Measurements from ENCODE around the gene INPP4B. TPM values are rescaled to one million over a fixed set of nuclear protein-coding genes. Genes with fewer than 3 reads are reported as not detected.
"Not testable (repeated sequence)": the region's sequence is repeated elsewhere in the genome, so short reads cannot be mapped to it uniquely, and the experiment has no call there.

Gene INPP4B
- total and polyA plus RNA-seq, 3 experiments from 2014 or later = 50.3 to 52.6 (median 52.6) TPM

- peak overlapping the region; percentile 52 to 88 (median 66) for H3K4me3 Mint-ChIP-seq
- POLR2A ChIA-PET = interaction anchor here (1.2 kb wide), 1 partner anchor 29 kb away, joined by 3 read pairs; no protein-coding TSS in a partner anchor
These were observed 448.6 kb downstream of the INPP4B start for GRCh38 chr4:142397364-142397991.

GRCh38 chr4:142396279-142396678, 449.8 kb downstream of the INPP4B start:
- peaks cover 72 to 93% (median 89%) of the 10 kb centered on the region in 3 donors for H3K4me1 Mint-ChIP-seq
- POLR2A ChIA-PET = no interaction called here
- CTCF ChIA-PET = no interaction called here
- peak overlapping the region in 7 of 8 donors; percentile 19 to 94 (median 79) for H3K27ac Mint-ChIP-seq
- peaks cover 16 to 22% (median 20%) of the 10 kb centered on the region in 3 donors for H3K36me3 Mint-ChIP-seq
- H3K27me3 Mint-ChIP-seq = no peaks in the 10 kb centered on the region
- H3K36me3 ChIP-seq (ENCODE audit: insufficient read depth, low read length) = no peaks in the 10 kb centered on the region
- no peak for DNase-seq
- H3K9me3 Mint-ChIP-seq = no peaks in the 10 kb centered on the region
- no peaks in the 10 kb centered on the region for H3K27me3 ChIP-seq (ENCODE audit: insufficient read depth, low read length, poor library complexity, severe bottlenecking)
- H3K9me3 ChIP-seq (ENCODE audit: low read length) = no peaks in the 10 kb centered on the region
- peak overlapping the region; percentile 5 for H3K4me3 ChIP-seq (ENCODE audit: low read length)
- H3K4me3 Mint-ChIP-seq = peak overlapping the region; percentile 52 to 88 (median 66)
- peaks cover 72% of the 10 kb centered on the region for H3K4me1 ChIP-seq (ENCODE audit: insufficient read depth, low read length)
- H3K27ac ChIP-seq (ENCODE audit: low read depth, low read length) = no peak overlapping the region

More at GRCh38 chr4:142397364-142397991, 448.6 kb downstream of the INPP4B start:
- H3K9me3 Mint-ChIP-seq; H3K27me3 ChIP-seq (ENCODE audit: insufficient read depth, low read length, poor library complexity, severe bottlenecking); H3K36me3 ChIP-seq (ENCODE audit: insufficient read depth, low read length); CTCF ChIA-PET; H3K9me3 ChIP-seq (ENCODE audit: low read length); DNase-seq; H3K27ac ChIP-seq (ENCODE audit: low read depth, low read length); H3K27me3 Mint-ChIP-seq: not testable (repeated sequence)
- H3K36me3 Mint-ChIP-seq = peaks cover 15 to 28% (median 20%) of the 10 kb centered on the region in 3 donors
- peak overlapping the region; percentile 28 to 94 (median 84) for H3K27ac Mint-ChIP-seq
- H3K4me1 ChIP-seq (ENCODE audit: insufficient read depth, low read length) = peaks cover 70% of the 10 kb centered on the region
- peaks cover 75 to 92% (median 85%) of the 10 kb centered on the region in 3 donors for H3K4me1 Mint-ChIP-seq
- peak overlapping the region; percentile 21 for H3K4me3 ChIP-seq (ENCODE audit: low read length)

GRCh38 chr4:142393127-142393526, 453.0 kb downstream of the INPP4B start:
- H3K36me3 Mint-ChIP-seq = peaks cover 9 to 21% (median 20%) of the 10 kb centered on the region in 3 donors
- ChIA-PET POLR2A (no interaction called here), CTCF (no interaction called here)
- Histone ChIP-seq H3K27ac (ENCODE audit: low read depth, low read length) (no peak overlapping the region), H3K9me3 (ENCODE audit: low read length) (no peaks in the 10 kb centered on the region), H3K27me3 (ENCODE audit: insufficient read depth, low read length, poor library complexity, severe bottlenecking) (no peaks in the 10 kb centered on the region), H3K4me1 (ENCODE audit: insufficient read depth, low read length) (peaks cover 67% of the 10 kb centered on the region), H3K36me3 (ENCODE audit: insufficient read depth, low read length) (no peaks in the 10 kb centered on the region), H3K4me3 (ENCODE audit: low read length) (no peak overlapping the region)
- DNase-seq = no peak
- peak overlapping the region in 3 of 8 donors; percentile 31 to 69 (median 58) for H3K27ac Mint-ChIP-seq
- no peaks in the 10 kb centered on the region for H3K27me3 Mint-ChIP-seq
- no peaks in the 10 kb centered on the region for H3K9me3 Mint-ChIP-seq
- H3K4me3 Mint-ChIP-seq = peak overlapping the region in 4 of 7 donors; percentile 9 to 25 (median 14)
- peaks cover 58 to 93% (median 87%) of the 10 kb centered on the region in 3 donors for H3K4me1 Mint-ChIP-seq

GRCh38 chr4:142386856-142387255, 459.2 kb downstream of the INPP4B start:
- POLR2A ChIA-PET = no interaction called here
- no peaks in the 10 kb centered on the region for H3K27me3 Mint-ChIP-seq
- CTCF ChIA-PET = interaction anchor here (0.8 kb wide), 1 partner anchor 13 kb away, joined by 3 read pairs; no protein-coding TSS in a partner anchor
- DNase-seq = no peak
- no peaks in the 10 kb centered on the region for H3K9me3 Mint-ChIP-seq
- H3K36me3 Mint-ChIP-seq = peaks cover 11 to 19% (median 12%) of the 10 kb centered on the region in 3 donors
- no peaks in the 10 kb centered on the region for H3K36me3 ChIP-seq (ENCODE audit: insufficient read depth, low read length)
- peaks cover 49 to 88% (median 85%) of the 10 kb centered on the region in 3 donors for H3K4me1 Mint-ChIP-seq
- H3K27ac Mint-ChIP-seq = peak overlapping the region in 7 of 8 donors; percentile 23 to 79 (median 51)
- peak overlapping the region in 6 of 7 donors; percentile 30 to 66 (median 48) for H3K4me3 Mint-ChIP-seq
- H3K4me1 ChIP-seq (ENCODE audit: insufficient read depth, low read length) = peaks cover 48% of the 10 kb centered on the region
- no peaks in the 10 kb centered on the region for H3K27me3 ChIP-seq (ENCODE audit: insufficient read depth, low read length, poor library complexity, severe bottlenecking)
- H3K27ac ChIP-seq (ENCODE audit: low read depth, low read length) = no peak overlapping the region
- no peaks in the 10 kb centered on the region for H3K9me3 ChIP-seq (ENCODE audit: low read length)
- H3K4me3 ChIP-seq (ENCODE audit: low read length) = no peak overlapping the region

GRCh38 chr4:142386449-142386848, 459.7 kb downstream of the INPP4B start:
- POLR2A ChIA-PET = no interaction called here

GRCh38 chr4:142383800-142384470, 462.2 kb downstream of the INPP4B start:
- Histone ChIP-seq H3K4me3 (ENCODE audit: low read length) (no peak overlapping the region), H3K27me3 (ENCODE audit: insufficient read depth, low read length, poor library complexity, severe bottlenecking) (no peaks in the 10 kb centered on the region), H3K9me3 (ENCODE audit: low read length) (no peaks in the 10 kb centered on the region), H3K27ac (ENCODE audit: low read depth, low read length) (no peak overlapping the region), H3K4me1 (ENCODE audit: insufficient read depth, low read length) (peaks cover 48% of the 10 kb centered on the region), H3K36me3 (ENCODE audit: insufficient read depth, low read length) (no peaks in the 10 kb centered on the region)
- peak overlapping the region in 5 of 7 donors; percentile 7 to 59 (median 40) for H3K4me3 Mint-ChIP-seq
- CTCF ChIA-PET = interaction anchor here (1.0 to 1.3 kb wide), 3 partner anchors 18 to 28 kb away, joined by 3 to 4 read pairs (median 3); no protein-coding TSS in a partner anchor
- no peaks in the 10 kb centered on the region for H3K9me3 Mint-ChIP-seq
- no peak for DNase-seq
- POLR2A ChIA-PET = no interaction called here
- peaks cover 4 to 16% (median 15%) of the 10 kb centered on the region in 3 donors for H3K36me3 Mint-ChIP-seq
- peaks cover 64 to 90% (median 79%) of the 10 kb centered on the region in 3 donors for H3K4me1 Mint-ChIP-seq
- peak overlapping the region in 6 of 8 donors; percentile 4 to 78 (median 38) for H3K27ac Mint-ChIP-seq
- no peaks in the 10 kb centered on the region for H3K27me3 Mint-ChIP-seq

More at GRCh38 chr4:142386449-142386848, 459.7 kb downstream of the INPP4B start:
- H3K4me3 ChIP-seq (ENCODE audit: low read length) = no peak overlapping the region
- DNase-seq = no peak
- no peaks in the 10 kb centered on the region for H3K27me3 Mint-ChIP-seq
- H3K4me1 ChIP-seq (ENCODE audit: insufficient read depth, low read length) = peaks cover 47% of the 10 kb centered on the region
- H3K36me3 Mint-ChIP-seq = peaks cover 11 to 19% (median 12%) of the 10 kb centered on the region in 3 donors
- H3K9me3 ChIP-seq (ENCODE audit: low read length) = no peaks in the 10 kb centered on the region
- H3K27ac ChIP-seq (ENCODE audit: low read depth, low read length) = no peak overlapping the region
- peak overlapping the region in 7 of 8 donors; percentile 23 to 79 (median 51) for H3K27ac Mint-ChIP-seq
- CTCF ChIA-PET = interaction anchor here (0.8 kb wide), 1 partner anchor 12 kb away, joined by 3 read pairs; no protein-coding TSS in a partner anchor
- peak overlapping the region in 5 of 7 donors; percentile 30 to 66 (median 49) for H3K4me3 Mint-ChIP-seq
- no peaks in the 10 kb centered on the region for H3K27me3 ChIP-seq (ENCODE audit: insufficient read depth, low read length, poor library complexity, severe bottlenecking)
- peaks cover 49 to 88% (median 81%) of the 10 kb centered on the region in 3 donors for H3K4me1 Mint-ChIP-seq
- no peaks in the 10 kb centered on the region for H3K9me3 Mint-ChIP-seq
- H3K36me3 ChIP-seq (ENCODE audit: insufficient read depth, low read length) = no peaks in the 10 kb centered on the region

GRCh38 chr4:142383354-142383753, 462.7 kb downstream of the INPP4B start:
- Histone ChIP-seq H3K4me1 (ENCODE audit: insufficient read depth, low read length) (peaks cover 48% of the 10 kb centered on the region), H3K27me3 (ENCODE audit: insufficient read depth, low read length, poor library complexity, severe bottlenecking) (no peaks in the 10 kb centered on the region), H3K36me3 (ENCODE audit: insufficient read depth, low read length) (no peaks in the 10 kb centered on the region), H3K4me3 (ENCODE audit: low read length) (no peak overlapping the region), H3K9me3 (ENCODE audit: low read length) (no peaks in the 10 kb centered on the region), H3K27ac (ENCODE audit: low read depth, low read length) (no peak overlapping the region)
- peaks cover 4 to 16% (median 13%) of the 10 kb centered on the region in 3 donors for H3K36me3 Mint-ChIP-seq
- no peaks in the 10 kb centered on the region for H3K9me3 Mint-ChIP-seq
- H3K27ac Mint-ChIP-seq = peak overlapping the region in 7 of 8 donors; percentile 18 to 78 (median 43)
- peak overlapping the region in 5 of 7 donors; percentile 7 to 59 (median 25) for H3K4me3 Mint-ChIP-seq
- ChIA-PET CTCF (interaction anchor here (1.0 to 1.3 kb wide), 3 partner anchors 19 to 27 kb away, joined by 3 to 4 read pairs (median 3); no protein-coding TSS in a partner anchor), POLR2A (interaction anchor here (0.7 kb wide), 1 partner anchor 10 kb away, joined by 3 read pairs; no protein-coding TSS in a partner anchor)
- H3K27me3 Mint-ChIP-seq = no peaks in the 10 kb centered on the region
- H3K4me1 Mint-ChIP-seq = peaks cover 63 to 90% (median 79%) of the 10 kb centered on the region in 3 donors
- no peak for DNase-seq
